ENCODE results near the gene ELL.

ELL gene

GRCh38 chr19:18504886-18505610 is 16.8 kb downstream of the ELL start:
- no peak for DNase-seq (ENCODE audit: low spot score)

- no peak for DNase-seq (ENCODE audit: low spot score)
These were observed 17.6 kb downstream of the ELL start for GRCh38 chr19:18503971-18504885.

- no peak for DNase-seq (ENCODE audit: low spot score)
These were observed 18.4 kb downstream of the ELL start for GRCh38 chr19:18503337-18503970.

GRCh38 chr19:18502638-18503294 is 19.1 kb downstream of the ELL start:
- no peak for DNase-seq (ENCODE audit: low spot score)

- DNase-seq (ENCODE audit: low spot score), result no peak
These were observed 19.6 kb downstream of the ELL start for GRCh38 chr19:18502246-18502637.

GRCh38 chr19:18501832-18502231 is 20.0 kb downstream of the ELL start:
- no peak for DNase-seq (ENCODE audit: low spot score)

GRCh38 chr19:18501351-18501750 is 20.5 kb downstream of the ELL start:
- DNase-seq (ENCODE audit: low spot score), result no peak

GRCh38 chr19:18500799-18501198 is 21.1 kb downstream of the ELL start:
- no peak for DNase-seq (ENCODE audit: low spot score)

GRCh38 chr19:18500376-18500775 is 21.5 kb downstream of the ELL start:
- DNase-seq (ENCODE audit: low spot score), result no peak

GRCh38 chr19:18499055-18499775 is 22.7 kb downstream of the ELL start:
- no peak for DNase-seq (ENCODE audit: low spot score)

- no peak for DNase-seq (ENCODE audit: low spot score)
These were observed 25.0 kb downstream of the ELL start for GRCh38 chr19:18496980-18497256.

GRCh38 chr19:18496167-18496979 is 25.5 kb downstream of the ELL start:
- DNase-seq (ENCODE audit: low spot score), result peak; percentile 72

GRCh38 chr19:18495204-18495911 is 26.5 kb downstream of the ELL start:
- peak; percentile 58 for DNase-seq (ENCODE audit: low spot score)

- no peak for DNase-seq (ENCODE audit: low spot score)
These were observed 27.6 kb downstream of the ELL start for GRCh38 chr19:18494267-18494607.

- DNase-seq (ENCODE audit: low spot score), result no peak
These were observed 28.2 kb downstream of the ELL start for GRCh38 chr19:18493440-18494266.

GRCh38 chr19:18491995-18492953 is 29.6 kb downstream of the ELL start:
- no peak for DNase-seq (ENCODE audit: low spot score)

GRCh38 chr19:18490728-18491127 is 31.1 kb downstream of the ELL start:
- no peak for DNase-seq (ENCODE audit: low spot score)

- no peak for DNase-seq (ENCODE audit: low spot score)
These were observed 32.2 kb downstream of the ELL start for GRCh38 chr19:18489627-18490184.
